Eye (tissue), 1 donor: ENCODE results near the gene SOD3.

ENCODE experiments used
- DNase-seq: peaks from one replicate; pipeline ENCODE4 v3.0.0-alpha.2; 2015

SOD3 gene

GRCh38 chr4:24805067-24805466 lies 9.7 kb downstream of the SOD3 start:
- peak; percentile 55 for DNase-seq

DNA sequence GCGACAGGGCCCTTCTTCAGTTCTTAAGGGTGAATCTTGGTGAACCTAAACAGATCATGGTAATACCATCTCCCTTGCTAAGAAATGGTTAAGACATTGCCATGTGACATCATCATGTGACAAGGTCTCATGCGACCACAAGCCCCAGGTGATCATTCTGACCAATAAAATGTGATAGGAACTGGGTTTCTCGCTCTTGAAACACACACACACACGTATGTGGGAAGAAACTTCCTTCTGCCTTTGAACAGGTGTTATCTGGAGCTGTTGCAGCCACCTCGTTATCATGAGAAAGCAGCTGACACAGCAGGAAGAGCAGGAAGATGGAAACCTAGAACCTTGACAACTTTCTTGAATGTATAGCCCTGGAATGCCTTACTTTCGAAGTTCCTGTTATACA lies 10.2 kb downstream of the SOD3 start:
- no peak for DNase-seq

DNA sequence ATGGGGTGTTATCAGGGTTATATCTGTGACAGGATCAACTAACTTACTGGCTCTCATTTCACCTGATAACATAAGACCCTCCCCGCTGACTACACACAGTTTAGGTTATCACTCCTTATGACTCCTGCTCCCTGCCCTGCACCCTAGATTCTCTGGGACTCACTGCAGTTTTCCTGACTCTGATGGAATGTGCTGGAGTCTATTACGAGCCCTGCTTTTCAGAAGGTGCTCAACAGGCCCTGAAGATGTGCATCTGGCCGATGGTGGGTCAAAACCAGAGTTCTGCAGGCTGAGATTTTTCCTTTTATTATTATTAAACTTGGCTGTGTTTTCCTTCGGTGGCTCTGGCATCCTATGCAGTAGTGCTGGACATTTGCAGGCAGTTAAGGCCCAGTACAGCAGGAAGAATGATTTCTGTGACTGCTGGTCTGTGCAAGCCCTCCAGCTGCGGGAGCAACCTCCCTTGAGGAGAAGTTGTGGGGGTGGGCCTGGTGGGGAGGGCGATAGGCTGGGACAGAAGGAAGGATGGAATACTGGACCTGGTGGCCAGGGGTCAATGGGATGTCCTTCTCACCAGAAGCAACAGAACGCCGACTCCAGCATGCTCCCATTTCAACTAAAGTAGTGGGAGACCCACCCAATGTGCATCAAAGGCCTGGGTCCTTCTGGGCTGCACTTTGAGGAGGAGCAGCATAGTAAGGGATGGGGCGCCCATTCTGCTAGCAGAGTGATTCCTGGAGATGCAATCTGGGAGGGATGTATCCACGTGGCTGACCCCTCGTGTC lies 11.0 kb downstream of the SOD3 start:
- no peak for DNase-seq

GRCh38 chr4:24807611-24808010 lies 12.2 kb downstream of the SOD3 start:
- no peak for DNase-seq

- DNase-seq: no peak
These were observed 12.9 kb downstream of the SOD3 start for GRCh38 chr4:24808261-24808660.

DNA sequence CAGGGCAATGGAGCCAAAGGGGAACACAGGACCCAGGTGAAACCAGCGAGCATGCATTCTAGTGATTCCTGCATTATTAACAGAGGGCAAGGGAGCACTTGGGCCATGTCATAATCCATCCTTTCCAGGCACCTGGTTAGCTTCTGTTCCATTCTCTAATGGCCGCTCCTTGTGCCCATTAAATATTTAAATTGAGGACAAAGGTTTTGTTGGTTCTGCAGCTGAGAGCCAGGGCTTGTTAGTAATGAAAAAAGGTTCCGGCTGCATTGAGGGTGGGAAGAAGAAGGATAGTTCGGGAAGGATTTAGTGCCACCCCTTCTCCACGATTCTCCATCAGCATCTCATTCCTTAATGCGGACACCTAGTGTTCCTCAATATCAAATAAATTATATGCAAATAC lies 13.6 kb downstream of the SOD3 start:
- no peak for DNase-seq

DNA sequence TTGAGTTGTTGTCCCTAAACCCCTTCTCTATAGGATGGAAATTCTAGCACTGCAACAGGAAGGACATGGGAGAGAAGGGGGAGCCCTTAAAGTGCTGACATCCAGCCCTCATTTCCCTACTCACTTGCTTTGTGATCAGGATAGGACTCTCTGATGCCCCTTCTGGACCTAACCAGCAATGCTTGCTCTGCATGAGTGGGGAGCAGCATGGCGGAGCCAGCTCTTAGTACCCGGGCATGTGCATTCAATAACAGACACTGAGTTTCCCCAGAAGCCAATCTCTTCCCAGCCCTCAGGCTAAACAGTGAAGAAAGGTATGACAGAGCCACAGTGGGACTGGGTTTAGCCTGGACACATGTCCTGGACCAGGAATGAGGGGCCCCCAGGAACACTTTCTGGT lies 14.0 kb downstream of the SOD3 start:
- DNase-seq: no peak

- no peak for DNase-seq
These were observed 14.5 kb downstream of the SOD3 start for GRCh38 chr4:24809815-24810405.

DNA sequence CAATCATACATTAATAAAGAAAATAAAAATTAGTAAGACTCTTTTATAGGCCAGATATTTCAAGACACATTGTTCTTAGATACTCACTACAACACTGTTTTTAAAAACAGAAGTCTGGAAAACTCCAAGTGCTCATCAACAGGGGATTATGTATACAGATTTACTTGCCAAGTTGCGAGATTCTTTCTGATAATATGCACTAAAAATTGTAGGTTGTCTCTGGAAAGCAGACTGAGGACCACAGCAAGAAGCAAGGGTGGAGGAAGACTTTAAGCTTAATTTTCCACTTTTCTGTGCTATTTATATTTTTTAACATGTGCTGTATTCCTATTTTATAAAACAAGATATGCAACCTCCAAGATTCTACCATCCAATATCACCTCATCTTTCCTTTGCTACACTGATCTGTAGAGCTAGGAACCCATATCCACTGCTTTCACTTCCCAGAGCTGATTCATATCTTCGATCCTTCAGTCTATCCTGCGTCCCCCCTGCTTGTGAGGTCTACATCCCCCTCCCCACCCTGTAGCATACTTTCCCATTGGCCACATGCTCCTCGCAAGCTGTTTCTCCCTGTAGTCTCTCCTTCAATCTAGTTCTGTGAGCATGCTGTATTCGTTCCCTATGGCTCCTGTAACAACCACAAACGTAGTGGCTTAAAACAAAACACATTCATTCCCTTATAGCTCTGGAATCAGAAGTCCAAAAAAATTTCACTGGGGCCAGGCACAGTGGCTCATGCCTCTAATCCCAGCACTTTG lies 15.7 kb downstream of the SOD3 start:
- no peak for DNase-seq

- no peak for DNase-seq
These were observed 18.4 kb downstream of the SOD3 start for GRCh38 chr4:24813732-24814131.

GRCh38 chr4:24816797-24817196 lies 21.4 kb downstream of the SOD3 start:
- DNase-seq: peak; percentile 89

- DNase-seq: no peak
These were observed 25.2 kb downstream of the SOD3 start for GRCh38 chr4:24820541-24820940.

GRCh38 chr4:24824720-24825119 lies 29.3 kb downstream of the SOD3 start:
- DNase-seq: no peak

DNA sequence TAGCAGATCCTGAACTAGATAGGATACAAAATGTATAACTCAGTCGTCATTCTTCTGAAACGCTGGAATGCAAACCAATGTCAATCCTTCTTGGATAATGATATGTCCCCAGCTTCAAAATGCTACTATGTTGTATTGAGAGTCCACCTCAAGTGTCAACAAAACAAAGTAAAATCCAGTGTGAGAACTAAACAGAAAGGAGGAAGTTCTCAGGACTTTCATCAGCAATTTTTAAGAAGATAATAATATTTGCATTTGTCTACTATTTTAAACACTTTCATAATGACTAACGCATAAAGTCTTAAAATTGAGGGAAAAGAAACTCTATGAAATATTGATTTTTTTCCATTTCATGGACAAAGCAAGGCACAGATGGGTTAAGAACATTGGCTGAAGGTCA lies 36.3 kb downstream of the SOD3 start:
- DNase-seq: no peak

GRCh38 chr4:24835696-24836095 lies 40.3 kb downstream of the SOD3 start:
- DNase-seq: no peak

DNA sequence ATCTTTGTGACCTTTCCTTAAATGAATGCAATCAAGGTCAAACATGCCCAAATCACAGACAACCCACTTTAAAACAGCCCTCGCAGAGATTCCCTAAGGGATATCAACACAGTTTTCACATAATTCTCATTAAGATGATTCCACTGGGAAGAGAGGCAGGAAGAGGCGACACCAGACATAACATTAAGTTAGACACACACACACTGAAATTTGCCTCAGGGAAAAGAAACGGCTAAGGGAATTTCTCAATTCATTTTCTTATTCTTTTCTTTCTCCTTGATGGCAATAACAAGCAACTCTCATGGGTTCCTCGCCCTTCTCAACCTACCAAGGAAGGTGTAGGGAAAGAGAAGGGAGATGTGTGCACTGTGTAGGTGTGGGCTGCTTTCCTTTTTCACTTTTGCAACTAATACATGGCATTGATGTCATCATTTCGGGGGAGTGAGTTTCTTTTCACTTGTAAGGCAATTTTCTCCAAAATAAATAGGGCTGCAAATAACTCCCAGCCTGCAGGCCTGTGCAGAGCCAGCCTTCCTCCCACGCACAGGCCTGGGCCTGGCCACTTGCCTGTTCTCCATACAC lies 41.4 kb downstream of the SOD3 start:
- no peak for DNase-seq

DNA sequence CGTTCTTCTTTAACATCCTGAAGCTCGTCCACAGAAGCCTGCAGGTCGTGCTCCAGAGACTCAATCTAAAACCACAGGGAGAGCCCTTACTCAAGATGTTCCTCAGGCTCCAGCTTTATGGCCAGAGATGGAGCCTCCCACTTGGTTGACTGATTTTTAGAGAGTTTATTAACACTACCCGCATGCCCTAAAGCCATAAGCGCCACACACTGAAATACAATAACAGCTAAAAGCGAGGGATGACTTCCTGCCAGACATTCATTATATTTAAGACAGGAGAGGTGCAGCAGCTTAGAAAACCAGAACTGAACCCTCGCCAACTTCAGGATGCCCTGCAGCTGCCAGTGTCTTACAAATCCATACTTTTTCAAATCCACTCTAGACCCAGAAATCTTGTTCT lies 42.0 kb downstream of the SOD3 start:
- no peak for DNase-seq

- DNase-seq: no peak
These were observed 42.4 kb downstream of the SOD3 start for GRCh38 chr4:24837781-24838180.

- DNase-seq: no peak
These were observed 45.0 kb downstream of the SOD3 start for GRCh38 chr4:24840362-24840761.

DNA sequence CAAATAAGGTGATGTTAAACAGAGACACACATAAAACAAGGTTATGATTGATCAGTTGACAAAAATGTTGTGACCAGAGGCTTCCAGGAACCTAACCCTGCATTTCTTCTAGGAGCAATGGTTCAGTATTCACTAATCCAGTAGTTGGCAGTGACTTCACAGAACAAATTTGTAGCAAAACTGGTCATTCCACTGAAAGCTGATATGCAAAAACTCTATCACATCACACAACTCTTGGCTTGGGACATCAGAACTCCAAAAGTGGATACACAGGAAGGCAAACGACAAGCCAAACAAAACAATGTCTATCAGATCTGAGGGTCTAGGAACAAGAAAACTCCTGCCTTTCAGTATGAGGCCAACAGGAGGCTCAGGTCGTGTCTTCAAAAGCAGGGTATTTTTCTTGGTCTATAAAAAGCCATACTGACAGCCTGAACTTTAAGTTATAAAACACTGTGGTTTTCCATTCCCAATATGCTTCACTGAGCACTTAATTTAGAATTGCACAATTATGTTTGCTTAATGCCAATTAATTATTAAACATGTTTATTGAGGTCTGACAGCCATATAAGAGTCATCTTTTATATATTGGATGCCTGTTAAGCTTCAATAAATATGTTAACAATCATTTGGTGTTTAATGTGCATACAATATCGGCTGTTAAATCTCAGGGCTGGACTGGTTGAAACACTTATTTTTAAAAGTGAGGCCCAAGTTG lies 45.6 kb downstream of the SOD3 start:
- no peak for DNase-seq

DNA sequence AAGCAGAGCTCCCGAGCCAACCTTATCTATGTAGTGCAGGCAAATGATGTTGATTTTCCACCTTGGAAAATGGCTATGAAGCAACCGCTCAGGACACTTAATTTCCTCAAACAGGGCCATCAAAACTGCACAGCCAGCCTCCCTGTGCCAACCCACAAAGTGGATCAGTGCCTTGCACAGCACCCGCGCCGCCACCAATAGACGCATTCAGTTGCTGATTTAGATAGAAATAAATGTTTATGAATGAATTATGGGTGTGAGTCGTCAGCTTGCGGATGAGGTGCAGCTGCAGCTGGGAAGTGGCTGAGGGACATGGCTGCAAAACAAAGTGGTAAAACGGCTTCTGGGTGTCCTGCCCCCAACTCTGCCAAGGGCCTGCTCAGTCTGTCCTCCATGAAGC lies 47.0 kb downstream of the SOD3 start:
- no peak for DNase-seq

DNA sequence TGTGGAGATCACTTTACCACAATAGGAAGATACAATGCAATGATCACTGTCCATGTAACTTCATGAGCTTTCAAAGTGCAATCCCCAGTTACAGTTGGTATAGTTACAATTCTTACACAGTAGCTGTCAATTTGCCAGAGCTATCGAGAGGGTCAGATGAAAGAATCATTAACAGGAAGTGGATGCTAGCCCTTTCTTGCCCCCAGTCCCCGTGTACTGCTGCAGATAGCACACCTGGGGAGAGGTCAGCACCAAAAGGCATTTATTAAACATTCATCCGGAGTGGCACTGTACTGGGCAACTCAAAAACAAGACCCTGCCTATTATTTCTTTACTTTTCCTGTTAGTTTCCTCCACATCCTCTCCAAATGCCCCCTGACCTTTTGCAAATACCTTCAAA lies 47.7 kb downstream of the SOD3 start:
- DNase-seq: no peak

- DNase-seq: no peak
These were observed 49.8 kb downstream of the SOD3 start for GRCh38 chr4:24845132-24845531.
